ENCODE results near the gene CLNS1A. TPM values are rescaled to one million over a fixed set of nuclear protein-coding genes. Genes with fewer than 3 reads are reported as not detected.
A peak's percentile ranks its signal among the peaks of the same experiment; 100 is the strongest.

The CLNS1A gene
- polyA plus RNA-seq, 10 donors: 108 to 153 (median 124) TPM

- no peak for DNase-seq
Observed at GRCh38 chr11:77630157-77630710, 7.4 kb downstream of the CLNS1A start.

- peak; percentile 23 to 43 (median 40) for DNase-seq
Observed at GRCh38 chr11:77619576-77620198, 17.9 kb downstream of the CLNS1A start.

- no peak for DNase-seq
Observed at GRCh38 chr11:77617892-77618291, 19.7 kb downstream of the CLNS1A start.

DNA sequence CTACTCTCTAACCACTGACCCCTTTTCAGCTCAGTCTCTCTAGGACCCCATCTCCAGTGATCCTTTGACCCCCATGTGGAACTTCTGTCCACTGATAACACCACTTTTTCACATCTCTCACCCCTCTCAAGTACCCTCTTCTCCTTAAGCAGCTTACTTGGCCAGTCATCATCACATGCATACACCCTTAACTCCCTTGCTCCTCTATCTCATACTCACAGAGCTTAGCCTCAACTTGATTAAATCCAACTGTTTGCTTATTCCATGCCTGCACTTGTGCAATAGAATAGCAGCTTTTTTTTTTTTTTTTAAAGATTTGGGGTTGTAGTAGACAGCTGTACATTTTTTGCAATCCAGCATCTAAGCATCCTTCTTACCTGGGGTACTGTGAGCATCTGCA lies 25.7 kb downstream of the CLNS1A start:
- DNase-seq: no peak

DNA sequence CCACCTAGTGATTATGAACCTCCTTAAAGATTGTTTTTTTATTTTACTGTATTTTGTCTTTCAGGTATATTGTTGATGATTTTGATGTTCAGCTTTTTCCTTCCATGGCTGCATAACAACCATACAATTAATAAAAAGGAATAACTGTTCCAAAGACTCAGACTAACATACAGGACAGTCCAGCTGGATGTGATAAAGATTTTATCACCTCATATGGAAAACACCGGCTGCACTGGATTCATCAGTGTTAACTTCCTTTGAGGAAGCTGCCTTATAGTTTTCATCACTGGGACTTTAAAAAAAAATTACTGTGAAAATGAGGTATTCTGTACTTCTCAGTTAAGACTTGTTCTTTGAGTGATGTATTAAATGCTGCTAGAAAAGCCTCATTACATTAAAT lies 28.4 kb downstream of the CLNS1A start:
- no peak for DNase-seq

DNA sequence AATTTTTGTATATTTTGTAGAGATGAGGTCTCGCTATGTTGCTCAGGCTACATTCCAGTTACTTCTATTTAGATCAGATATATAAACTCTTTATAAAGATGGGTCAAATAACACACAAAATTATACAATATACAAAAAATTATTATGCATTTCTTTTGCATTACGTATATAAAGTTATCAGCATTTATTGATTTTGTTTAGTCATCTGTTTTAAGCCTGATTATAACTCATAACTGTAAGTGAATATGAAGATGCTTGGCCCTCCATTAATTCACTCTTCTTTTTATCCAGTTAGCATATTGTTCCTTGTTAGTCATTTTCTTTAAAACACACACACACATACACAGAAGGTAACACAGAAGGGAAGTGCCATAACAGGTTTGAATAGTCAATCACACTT lies 33.3 kb downstream of the CLNS1A start:
- no peak for DNase-seq

DNA sequence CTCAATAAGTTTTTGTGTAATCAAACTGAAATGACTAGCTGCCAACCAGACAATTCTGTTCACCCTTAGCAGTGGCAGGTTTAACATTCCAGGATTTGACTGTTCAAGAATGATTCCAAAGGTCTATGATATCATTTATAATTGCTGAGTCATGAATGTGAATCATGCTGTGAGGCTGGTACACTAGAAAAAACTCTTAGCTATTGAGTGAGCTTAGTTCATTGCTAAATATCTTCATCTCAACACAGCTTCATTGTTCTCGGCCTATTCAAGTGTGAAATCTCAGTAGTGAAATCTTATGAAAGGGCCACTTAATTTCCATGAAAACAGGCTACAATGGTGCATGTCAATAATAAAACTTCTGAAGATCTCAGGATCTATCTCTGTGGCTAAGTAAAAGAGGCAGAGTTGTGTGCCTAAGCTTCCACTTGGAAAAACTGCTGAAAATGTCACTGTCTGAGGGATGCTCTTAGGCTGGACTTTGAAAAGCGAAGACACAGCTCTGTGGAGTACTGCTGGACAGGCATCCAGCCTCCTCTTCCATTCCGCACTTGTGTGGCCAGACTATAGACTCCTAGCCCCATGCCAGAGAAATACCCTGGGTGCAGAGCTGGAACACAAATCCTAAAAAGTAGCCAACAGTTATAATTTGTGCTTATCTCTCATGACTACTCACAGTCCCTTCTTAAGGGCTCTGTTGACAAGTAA lies 35.1 kb downstream of the CLNS1A start:
- DNase-seq: peak in 1 of 3 donors; percentile 70

DNA sequence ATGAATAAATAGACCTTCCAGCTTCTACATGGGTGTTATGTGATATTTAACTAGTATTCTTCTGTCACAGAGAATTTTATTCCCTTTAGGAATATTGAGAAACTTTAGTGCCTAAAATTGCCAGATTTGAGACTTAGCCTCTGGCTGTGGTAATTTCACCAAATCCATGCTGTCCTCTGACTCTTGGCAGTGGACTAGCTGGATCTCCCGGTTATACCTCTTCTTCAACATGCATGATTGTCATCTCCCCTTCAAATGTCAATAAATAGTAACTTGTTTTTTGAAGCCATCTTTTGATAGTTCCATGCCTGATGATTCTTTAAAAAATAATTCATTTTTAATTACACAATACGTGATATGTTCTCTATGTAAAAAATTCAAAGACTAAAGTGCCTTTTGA lies 39.4 kb downstream of the CLNS1A start:
- no peak for DNase-seq

DNA sequence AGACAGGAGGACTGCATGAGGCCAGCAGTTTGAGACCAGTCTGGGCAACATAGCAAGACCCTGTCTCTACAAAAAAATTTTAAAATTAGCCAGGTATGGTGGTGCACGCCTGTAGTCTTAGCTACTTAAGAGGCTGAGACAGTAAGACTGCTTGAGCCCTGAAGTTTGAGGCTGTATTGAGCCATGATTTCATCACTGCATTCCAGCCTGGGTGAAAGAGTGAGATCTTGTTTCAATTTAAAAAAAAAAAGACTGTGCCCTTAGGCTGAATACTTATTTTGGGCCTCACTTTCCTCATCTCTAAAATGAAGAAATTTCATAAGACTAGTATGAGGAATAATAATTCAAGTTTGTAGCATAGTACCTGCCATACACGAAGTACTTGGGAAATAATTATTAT lies 41.0 kb downstream of the CLNS1A start:
- no peak for DNase-seq

GRCh38 chr11:77593883-77594282 lies 43.7 kb downstream of the CLNS1A start:
- DNase-seq: no peak

DNA sequence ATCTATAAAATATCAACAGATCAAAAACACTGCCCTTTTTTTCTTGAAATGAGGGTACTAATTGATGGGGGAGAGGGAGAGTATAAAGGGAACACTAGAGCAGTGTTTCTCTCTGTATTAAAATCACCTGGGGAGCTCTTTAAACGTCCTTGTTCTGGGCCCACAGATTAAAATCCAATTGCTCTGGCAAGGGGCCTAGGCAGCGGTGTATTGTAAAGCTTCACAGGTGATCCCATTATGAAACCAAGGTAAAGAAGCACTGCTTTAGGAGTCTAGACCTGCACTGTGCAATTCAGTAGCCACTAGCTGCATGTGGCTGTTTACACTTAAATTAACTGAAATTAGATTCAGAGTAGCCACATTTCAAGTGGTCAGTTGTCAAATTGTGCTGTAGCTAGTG lies 44.9 kb downstream of the CLNS1A start:
- DNase-seq: no peak

- peak; percentile 7 to 76 (median 43) for DNase-seq
Observed at GRCh38 chr11:77590194-77590782, 47.3 kb downstream of the CLNS1A start.

DNA sequence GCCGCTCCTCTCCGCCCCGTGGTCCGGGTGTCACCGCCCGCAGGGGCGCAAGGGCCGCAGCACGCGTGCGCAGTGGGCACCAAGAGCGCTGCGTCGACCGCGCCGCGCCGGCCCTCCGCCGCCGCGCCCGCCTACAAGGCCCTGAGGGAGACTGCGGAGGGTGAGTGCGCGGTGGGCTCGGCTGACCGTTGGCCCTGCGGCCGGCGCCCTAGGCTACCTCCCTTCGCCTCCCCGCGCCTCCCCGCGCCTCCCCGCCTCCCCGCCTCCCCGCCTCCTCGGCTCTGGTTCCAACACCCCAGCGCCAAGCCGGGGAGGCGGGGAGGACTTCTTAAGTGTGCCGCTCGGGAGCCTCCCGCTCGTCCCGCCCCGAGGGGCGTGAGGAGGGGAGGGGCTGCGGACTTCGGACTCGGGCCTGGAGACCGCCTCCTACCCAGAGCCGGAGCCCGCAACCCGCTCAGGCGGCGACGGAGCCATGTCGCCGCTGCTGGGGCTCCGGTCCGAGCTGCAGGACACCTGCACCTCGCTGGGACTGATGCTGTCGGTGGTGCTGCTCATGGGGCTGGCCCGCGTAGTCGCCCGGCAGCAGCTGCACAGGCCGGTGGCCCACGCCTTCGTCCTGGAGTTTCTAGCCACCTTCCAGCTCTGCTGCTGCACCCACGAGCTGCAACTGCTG lies 47.9 kb downstream of the CLNS1A start, which contains the start of gene AQP11:
Gene AQP11 (plus strand): TSS at position 433 of the 673 bp plus-strand sequence. CDS start 40 bp downstream, at position 473.
- peak; percentile 76 to 95 (median 89) for DNase-seq

GRCh38 chr11:77589181-77589520 lies 48.4 kb downstream of the CLNS1A start:
- DNase-seq: no peak

GRCh38 chr11:77580712-77581337 lies 56.8 kb downstream of the CLNS1A start:
- DNase-seq: no peak

- DNase-seq: peak in 1 of 3 donors; percentile 13
Observed at GRCh38 chr11:77575428-77575827, 62.2 kb downstream of the CLNS1A start.

- peak in 1 of 3 donors; percentile 32 for DNase-seq
Observed at GRCh38 chr11:77570896-77571295, 66.7 kb downstream of the CLNS1A start.

- no peak for DNase-seq
Observed at GRCh38 chr11:77569676-77570070, 67.9 kb downstream of the CLNS1A start.

DNA sequence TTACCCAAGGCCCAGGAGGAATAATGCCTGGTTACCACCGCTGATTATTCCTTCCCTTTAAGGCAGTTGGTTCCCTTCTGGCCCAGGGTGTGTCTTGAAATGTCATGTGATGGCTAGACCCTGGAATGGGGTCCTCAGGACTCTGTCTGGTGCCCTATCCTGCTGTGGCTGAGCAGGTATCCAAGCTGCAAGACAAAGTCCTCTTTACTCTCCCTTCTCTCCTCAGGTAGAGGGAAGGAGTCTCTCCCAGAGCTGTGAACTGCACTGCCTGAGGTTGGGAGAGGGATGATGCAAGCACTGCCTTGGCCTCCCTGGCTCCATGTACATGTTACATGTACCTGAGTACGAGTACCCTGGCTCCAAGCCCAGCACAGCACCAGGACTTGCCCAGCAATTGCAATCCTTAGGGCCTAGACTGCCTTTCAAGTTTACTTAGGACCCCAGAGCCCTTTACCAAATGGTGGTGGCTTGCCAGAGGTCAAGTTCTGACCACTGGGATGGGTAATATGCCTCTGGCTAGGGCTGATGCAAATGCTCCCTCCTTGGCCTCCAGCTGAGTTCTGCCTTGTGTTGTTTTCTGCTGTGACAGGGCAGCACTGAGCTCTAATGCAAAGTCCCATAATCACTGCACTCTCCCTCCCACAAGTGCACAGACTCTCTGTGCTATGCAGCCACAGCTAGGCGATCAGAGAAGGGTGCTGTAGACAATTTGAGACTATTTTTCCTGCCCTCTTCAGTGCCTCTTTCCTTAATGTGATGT lies 68.5 kb downstream of the CLNS1A start:
- no peak for DNase-seq

- no peak for DNase-seq
Observed at GRCh38 chr11:77568306-77568705, 69.3 kb downstream of the CLNS1A start.

All from muscle of back (tissue), 11 donors.